Spleen (tissue), 7 donors: ENCODE data around the gene TJP2.

ENCODE experiments used
- CTCF ChIP-seq, 11 experiments: fragments of 200-600 bp in 7 of 11; fragments of 450-650 bp in 4 of 11; sonication (generic) in 4 of 11; IDR thresholded peaks in 8 of 11; conservative IDR thresholded peaks in 3 of 11; 1 replicate in 7 of 11; 2 replicates in 4 of 11; pipeline versions ENCODE4 v1.4.0 to v1.8.0; 2016 to 2021; ENCODE audit warnings: antibody characterized with exemption in 11 of 11, inconsistent platforms in 4 of 11, mild to moderate bottlenecking in 1 of 11
- POLR2A ChIP-seq, 3 donors: fragments of 450-650 bp; IDR thresholded peaks; one replicate each; pipeline ENCODE4 v1.5.1; 2017; ENCODE audit warnings: antibody characterized with exemption in 3 of 3, mild to moderate bottlenecking in 1 of 3
- donor health status: DM: no; HTN: no; CAD: no; lungs with moderate emphysema.
- donor health status: DM: no; HTN: no; CAD: no.
- donor health status: DM: no; HTN: no; CAD: no.

- TF ChIP-seq CTCF (IDR thresholded peaks at IDR 0.05 in 8 of 11, conservative IDR thresholded peaks at IDR 0.05 in 3 of 11): no peak
- TF ChIP-seq POLR2A (IDR thresholded peaks at IDR 0.05): no peak
These were observed 32.2 kb upstream of the TJP2 start for GRCh38 chr9:69141851-69142250.
